HK-2 (cell line): ENCODE measurements around the gene STPG4.
A peak's percentile ranks its signal among the peaks of the same experiment; 100 is the strongest.
"Not testable (repeated sequence)": the region's sequence is repeated elsewhere in the genome, so short reads cannot be mapped to it uniquely, and the experiment has no call there.

ENCODE experiments used
- DNase-seq: peaks from one replicate; pipeline ENCODE4 v3.0.0-alpha.2; 2018; ENCODE audit not compliant: unreplicated experiment

Gene STPG4

DNA sequence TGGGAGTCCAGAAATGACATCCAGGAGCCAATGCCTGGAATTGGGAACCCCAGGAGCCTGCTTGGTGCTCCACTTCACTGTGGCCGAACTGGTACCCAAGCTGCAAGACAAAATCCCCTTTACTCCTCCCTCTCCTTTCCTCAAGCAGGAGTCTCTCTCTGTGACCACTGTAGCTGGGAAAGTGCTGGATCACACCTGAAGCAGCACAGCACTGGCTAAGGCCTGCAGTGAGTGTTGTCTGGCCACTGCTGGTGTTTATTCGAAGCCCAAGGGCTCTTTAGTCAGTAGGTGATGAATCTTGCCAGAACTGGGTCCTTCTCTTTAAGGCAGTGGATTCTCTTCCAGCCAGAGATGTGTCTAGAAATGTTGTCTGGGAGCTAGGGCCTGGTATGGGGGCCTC lies 26.4 kb downstream of the STPG4 start:
- no peak for DNase-seq

DNA sequence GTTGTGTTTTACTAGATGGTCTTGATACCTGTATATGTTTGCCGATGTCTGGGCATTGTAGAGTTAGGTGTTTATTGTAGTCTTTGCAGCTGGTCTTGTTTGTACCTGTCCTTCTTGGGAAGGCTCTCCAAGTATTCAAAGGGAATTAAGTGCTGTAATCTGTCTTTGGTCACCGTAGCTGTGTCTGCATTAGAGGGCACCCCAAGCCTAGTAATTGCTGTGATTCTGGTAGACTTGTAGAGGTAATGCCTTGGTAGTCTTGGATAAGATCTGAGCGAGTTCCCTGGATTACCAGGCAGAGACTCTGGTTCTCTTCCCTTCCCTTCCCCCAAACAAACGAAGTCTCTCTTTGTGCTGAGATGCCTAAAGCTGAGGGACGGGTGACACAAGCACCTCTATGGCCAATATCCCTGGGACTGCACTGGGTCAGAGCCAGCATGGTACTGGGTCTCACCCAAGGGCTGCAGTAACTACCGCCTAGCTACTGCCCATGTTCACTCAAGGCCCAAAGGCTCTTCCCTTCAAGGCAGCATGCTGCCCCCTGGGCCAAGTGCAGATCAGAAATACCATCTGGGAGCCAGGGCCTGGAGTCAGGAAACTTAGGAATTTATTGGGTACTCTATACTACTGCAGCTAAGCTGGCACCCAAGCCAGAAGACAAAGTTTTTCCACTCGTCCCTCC lies 27.1 kb downstream of the STPG4 start:
- DNase-seq = no peak

DNA sequence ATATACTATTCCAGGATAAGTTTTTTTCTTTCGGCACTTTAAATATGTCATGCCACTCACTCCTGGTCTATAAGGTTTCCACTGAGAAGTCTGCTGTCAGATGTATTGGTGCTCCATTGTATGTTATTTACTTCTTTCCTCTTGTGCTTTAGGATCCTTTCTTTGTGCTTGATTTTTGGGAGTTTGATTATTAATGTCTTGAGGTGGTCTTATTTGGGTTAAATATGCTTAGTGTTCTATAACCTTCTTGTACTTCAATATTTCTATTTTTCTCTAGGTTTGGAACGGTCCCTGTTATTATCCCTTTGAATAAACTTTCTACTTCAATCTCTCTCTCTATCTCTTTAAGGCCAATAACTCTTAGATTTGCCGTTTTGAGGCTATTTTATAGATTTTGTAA lies 28.3 kb downstream of the STPG4 start:
- no peak for DNase-seq

DNA sequence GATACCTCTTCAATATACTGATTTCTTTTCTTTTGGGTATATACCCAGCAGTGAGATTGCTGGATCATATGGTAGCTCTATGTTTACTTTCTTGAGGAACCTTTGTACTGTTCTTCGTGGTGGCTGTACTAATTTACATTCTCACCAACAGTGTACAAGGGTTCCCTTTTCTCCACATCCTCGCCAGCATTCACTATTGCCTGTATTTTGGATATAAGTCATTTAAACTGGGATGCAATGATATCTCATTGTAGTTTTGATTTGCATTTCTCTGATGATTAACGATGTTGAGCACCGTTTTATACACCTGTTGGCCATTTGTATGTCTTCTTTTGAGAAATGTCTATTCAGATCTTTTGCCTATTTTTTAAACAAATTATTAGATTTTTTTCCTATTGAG lies 30.4 kb downstream of the STPG4 start:
- not testable (repeated sequence) for DNase-seq

DNA sequence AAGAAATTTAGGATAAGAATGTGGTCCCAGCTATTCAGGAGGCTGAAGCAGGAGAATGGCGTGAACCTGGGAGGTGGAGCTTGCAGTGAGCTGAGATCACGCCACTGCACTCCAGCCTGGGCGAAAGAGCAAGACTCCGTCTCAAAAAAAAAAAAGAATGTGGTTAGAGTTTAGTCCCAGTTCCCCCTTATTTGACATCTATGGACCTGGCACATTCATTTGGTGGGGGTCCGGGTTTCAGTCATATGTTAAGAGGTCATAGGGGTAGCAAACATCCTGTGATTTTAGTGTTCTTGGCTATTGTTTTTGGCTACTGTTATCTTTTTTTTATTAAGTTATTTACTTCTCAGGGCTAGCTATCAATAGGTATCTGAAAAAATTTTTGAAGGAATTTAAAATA lies 34.7 kb downstream of the STPG4 start:
- DNase-seq = not testable (repeated sequence)

DNA sequence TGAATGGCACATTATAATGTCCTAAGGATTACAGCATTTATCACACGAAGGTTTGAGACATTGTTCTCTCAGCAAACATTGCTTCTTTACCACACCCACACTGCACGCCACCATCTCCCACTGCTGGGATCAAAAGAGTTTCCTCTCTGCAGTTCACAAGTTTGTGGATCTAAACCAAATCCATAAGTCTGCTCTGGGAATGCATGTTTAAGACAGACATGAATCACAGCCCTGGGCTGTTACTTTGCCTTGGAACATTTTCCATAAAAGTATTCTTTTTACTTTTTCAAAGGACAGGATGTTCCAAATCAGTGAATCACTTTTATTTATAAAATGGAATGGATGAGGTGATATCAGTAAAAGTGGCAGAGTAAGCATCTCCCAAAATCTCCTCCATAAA lies 36.1 kb downstream of the STPG4 start:
- DNase-seq = no peak

DNA sequence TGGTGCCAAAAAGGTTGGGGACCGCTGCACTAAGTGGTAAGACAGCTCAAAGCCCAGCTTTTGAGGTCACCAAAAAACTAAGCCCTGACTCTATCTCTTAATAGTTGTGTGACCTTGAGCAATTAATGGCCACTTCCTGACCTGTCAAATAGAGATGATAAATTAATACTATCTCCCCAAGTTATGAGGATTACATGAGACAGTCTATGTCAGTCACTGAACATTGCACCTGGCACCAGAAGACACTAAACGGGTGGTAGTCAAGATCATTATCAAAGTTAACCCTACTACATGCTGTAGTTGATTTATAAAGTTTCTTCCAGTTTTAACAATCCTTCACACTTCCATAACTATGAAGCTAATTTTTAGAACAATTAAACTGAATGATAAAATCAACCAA lies 36.5 kb downstream of the STPG4 start:
- DNase-seq = no peak

DNA sequence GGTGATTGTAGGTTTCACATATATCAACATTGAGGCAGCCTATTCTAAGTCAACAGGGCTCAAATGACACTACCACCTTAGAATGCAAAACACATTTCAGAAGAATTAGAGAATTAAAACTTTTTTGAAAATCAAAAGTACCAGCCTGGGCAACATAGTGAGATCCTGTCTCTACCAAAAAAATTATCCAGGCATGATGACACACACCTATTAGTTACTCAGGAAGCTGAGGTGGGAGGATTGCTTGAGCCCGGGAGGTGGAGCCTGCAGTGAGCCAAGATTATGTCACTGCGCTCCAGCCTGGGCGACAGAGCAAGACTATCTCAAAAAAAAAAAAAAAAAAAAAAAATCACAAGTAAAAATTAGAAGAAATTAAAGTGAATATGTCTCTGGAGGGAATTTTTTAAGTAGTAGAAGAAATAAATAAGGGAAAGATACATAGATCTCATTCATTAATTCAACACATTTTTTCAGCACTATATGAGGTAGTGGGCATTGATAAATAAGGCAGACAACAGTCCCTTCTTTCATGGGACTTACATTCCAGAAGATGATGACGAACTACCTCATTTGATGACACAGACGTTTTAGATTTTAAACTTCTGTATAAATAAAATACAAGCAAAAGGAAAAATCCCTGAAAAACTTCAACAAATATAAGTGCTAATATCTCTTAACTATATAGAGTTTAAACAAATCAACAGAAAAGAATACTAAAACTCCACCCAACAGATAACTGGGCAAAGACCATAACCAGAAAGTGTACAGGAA lies 42.3 kb downstream of the STPG4 start:
- DNase-seq = no peak

DNA sequence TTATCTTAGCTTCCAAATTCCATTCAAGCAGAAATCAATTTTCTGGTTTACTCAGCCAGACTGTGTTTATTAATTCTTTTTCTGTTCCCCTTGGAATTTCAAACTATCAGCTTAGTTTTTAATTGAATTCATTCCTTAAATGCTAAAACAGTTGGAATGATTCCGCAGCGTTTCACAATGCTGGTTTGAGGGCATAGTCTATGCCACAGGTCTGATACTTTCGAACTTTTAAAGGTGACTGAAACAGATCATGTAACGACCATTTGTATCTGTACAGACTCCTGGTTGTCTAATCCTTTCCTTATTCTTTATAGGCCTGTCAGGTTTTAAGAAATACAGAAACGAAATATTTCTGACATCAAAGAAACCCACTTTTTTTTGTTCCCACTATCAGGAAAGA lies 45.4 kb downstream of the STPG4 start:
- DNase-seq = no peak

DNA sequence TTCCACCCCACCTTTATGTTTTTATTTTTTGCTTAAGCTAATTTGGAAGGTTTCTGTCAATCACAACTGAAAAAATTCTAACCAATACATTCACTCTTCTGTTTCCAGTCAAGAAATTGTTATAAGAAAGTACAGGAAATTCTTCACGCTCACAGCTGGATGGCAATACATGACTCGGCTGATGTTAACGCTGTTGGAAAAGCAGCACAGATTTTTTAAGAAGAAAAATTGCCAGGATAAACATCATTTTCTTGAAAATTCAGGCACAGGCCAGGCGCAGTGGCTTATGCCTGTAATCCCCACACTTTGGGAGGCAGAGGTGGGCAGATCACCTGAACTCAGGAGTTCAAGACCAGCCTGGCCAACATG lies 46.1 kb downstream of the STPG4 start:
- DNase-seq = no peak

DNA sequence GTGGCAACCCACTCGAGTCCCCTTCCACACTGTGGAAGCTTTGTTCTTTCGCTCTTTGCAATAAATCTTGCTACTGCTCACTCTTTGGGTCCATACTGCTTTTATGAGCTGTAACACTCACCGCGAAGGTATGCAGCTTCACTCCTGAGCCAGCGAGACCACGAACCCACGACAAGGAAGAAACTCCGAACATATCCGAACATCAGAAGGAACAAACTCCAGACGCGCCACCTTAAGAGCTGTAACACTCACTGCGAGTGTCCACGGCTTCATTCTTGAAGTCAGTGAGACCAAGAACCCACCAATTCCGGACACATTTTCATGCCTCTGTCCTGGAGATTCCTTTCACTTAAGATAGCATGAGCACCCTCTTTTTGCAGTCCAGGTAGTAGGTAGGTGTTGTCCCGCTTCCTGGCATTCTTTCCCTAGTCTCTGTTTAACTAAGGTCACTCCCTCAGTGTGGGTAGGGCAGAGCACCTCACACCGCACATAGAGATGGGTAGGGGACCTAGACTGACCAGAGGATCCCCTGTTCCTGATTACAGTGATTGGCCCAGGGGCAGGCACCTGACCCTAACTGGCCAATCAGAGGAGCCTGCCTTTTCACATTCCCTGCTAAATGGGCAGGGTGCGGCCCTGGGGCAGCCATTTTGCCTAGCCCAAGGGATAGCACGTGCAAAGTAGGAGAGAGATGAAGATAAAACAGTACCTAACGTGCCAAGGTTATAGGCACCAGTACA lies 46.7 kb downstream of the STPG4 start:
- DNase-seq = peak; percentile 23

DNA sequence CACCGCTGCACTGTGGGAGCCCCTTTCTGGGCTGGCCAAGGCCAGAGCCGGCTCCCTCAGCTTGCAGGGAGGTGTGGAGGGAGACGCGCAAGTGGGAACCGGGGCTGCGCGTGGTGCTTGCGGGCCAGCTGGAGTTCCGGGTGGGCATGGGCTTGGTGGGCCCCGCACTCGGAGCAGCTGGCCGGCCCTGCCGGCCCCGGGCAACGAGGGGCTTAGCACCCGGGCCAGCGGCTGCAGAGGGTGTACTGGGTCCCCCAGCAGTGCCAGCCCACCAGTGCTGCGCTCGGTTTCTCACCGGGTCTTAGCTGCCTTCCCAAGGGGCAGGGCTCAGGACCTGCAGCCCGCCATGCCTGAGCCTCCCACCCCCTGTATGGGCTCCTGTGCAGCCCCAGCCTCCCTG lies 47.9 kb downstream of the STPG4 start:
- not testable (repeated sequence) for DNase-seq

DNA sequence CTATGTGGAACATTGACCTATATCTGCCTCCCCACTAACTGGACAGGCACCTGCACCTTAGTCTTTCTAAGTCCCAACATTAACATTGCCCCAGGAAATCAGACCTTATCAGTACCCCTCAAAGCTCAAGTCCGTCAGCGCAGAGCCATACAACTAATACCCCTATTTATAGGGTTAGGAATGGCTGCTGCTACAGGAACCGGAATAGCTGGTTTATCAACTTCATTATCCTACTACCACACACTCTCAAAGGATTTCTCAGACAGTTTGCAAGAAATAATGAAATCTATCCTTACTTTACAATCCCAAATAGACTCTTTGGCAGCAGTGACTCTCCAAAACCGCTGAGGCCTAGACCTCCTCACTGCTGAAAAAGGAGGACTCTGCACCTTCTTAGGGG lies 48.9 kb downstream of the STPG4 start:
- DNase-seq = not testable (repeated sequence)

DNA sequence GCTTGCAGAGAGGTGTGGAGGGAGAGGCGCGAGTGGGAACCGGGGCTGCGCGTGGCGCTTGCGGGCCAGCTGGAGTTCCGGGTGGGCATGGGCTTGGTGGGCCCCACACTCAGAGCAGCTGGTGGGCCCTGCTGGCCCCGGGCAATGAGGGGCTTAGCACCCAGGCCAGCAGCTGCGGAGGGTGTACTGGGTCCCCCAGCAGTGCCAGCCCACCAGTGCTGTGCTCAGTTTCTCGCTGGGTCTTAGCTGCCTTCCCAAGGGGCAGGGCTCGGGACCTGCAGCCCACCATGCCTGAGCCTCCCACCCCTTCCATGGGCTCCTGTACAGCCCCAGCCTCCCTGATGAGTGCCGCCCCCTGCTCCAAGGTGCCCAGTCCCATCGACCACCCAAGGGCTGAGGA lies 55.4 kb downstream of the STPG4 start:
- DNase-seq = not testable (repeated sequence)

DNA sequence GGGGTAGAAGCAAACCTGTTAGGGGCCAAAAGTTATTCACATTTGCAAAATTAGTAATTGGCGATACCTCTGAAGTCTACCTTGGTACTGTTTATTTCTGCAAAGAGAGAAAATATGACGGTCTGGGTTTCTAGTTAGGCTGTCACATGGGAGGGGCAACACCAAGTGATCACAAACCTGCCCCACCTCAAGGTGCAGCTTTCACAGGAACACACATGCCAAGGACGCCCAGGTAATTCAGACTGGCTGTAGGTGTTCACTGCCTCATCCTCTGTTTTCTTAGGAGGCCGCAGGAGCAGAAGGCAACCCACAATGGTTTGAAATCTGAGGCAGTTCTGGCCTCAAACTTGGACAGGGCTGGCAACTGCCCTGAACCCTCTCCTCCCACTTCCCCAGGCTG lies 56.2 kb downstream of the STPG4 start:
- DNase-seq = no peak

DNA sequence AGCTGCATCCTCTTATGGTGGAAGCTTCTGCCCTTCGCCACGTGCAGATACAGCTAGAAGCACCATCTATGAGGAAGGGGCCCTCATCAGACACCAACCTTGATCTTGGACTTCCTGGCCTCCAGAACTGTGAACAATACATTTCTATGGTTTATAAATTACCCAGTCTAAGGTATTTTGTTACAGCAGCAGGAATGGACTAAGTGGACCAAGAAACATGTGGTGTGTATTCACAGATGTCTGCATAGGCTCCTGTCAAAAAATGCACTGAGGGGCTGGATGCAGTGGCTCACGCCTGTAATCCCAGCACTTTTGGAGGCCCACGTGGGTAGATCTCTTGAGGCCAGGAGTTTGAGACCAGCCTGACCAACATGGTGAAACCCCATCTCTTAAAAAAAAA lies 57.5 kb downstream of the STPG4 start:
- DNase-seq = no peak

DNA sequence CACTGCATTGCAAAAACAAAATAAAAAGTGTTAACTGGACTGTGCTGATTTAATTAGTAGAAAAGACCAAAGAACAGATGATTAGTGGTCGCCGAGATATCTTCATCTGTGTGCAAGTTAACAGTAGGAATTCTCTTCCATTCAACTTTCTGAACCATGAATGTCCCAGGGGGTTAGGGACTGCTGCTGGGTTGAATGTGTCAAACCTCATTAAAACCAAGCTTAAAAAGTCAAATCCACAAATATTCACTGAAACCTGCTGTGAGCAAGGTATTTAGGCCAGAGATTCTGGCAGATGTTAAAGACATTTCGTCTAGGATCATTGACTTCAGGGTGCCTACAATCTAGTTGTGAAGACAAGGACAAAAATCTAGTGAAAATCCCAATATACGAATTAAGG lies 58.7 kb downstream of the STPG4 start:
- no peak for DNase-seq

DNA sequence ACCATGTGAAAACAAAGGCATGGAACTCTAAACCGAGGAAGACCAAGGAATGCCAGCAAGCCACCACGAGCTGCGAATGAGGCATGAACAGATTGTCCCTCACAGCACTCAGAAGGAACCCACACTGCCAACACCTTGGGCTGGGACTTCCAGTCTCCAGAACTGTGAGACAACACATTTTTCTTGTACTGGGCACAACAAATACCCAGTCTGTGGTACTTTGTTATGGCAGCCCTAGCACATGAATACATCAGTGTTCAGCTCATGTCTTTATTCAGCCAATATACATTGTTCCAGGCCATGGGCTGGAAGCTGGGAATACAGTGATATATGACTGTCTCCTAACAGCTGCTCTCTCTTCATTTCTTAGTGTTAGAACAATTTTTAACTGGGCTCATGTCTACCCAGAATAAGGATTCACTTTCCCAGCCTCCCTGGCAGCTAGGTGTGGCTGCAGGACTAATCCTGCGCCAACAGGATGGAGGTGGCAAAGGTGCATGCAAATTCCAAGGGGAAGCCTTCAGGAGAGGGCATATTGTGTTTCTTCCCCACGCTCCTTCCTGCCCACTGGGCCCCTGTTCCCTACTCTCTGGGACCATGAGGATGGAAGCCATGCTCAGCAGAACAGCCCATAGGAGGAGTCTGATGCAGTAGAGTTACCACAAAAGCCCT lies 59.6 kb downstream of the STPG4 start:
- no peak for DNase-seq

DNA sequence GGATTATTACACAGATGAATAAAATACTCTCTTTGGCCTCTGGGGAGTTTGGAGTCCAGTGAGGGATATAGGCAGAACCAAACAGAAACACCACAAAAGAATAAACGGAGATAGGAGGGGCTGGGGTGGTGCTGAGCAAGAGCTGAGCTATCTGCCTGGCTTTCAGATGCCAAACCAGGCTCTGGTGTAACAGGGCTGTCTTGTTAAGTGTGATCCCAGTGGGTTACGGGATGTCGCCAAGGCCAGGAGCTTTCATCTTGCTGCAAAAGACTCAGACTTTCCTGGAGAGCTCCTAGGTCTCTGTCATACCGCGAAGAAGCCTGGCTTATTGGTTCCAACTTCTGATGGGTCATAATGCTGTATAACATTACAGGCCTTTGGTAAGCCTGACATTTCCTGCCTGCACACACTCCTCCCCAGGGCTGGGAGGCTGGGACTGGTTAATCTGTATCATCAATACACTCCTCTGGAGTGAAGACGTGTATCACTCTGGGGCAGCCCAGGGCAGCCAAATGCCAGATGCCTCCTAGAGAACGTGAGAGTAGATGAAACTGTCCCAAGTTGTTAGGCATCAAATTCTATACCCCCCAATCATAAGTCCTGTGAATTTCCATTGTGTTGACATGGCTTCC lies 60.5 kb downstream of the STPG4 start:
- DNase-seq = no peak

DNA sequence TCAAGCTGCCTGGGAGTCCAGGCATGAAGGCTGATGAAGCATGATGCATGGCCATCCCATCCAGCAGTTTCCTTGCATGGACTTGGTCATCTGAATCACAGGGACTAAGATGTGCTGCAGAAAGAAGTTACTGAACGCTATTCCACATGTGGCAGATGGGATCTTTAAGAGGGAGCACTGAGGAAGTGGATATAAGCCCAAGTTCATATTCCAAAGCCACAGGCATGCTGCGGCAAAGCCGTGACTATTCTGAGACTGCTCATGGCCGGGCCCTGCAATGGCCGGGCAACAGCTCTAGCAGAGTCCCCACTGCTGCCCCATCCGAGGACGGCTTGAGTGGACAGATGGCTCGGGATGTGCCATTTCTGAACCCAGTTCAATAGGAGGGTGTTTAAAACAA lies 61.5 kb downstream of the STPG4 start:
- no peak for DNase-seq

DNA sequence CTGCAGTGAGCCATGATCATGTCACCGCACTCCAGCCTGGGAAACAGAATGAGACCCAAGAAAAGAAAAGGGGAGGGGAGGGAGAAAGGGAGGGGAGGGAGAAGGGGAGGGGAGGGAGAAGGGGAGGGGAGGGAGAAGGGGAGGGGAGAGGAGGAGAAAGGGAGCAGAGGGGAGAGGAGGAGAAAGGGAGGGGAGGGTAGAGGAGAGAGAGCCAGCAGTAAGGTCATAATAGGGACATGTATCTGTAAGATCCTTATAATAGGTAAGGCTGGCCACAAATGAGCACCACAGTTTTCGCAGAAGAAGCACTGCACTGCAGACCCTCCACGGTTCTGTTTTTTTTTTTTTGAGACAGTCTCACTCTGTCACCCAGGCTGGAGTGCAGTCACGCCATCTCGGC lies 62.6 kb downstream of the STPG4 start:
- DNase-seq = no peak

DNA sequence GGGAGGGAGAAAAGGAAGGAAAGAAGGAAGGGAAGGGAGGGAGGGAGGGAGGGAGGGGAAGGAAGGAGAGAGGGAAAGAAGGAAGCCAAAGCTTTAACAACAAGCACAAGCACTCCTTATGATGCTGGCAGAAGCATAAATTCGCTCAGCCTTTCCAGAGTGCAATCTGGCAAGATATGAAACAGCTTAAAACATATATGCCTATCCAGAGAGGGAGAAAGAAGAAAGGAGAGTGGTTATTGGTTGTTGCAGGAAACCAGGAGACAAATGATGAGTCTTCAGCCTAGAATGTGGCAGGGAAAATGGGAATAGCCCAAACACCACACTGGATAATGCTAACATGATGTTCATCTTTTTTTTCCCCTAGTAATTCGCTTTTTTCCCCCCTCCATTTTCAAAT lies 64.0 kb downstream of the STPG4 start:
- DNase-seq = no peak
